ENCODE data around the gene TBC1D3B. TPM values are rescaled to one million over a fixed set of nuclear protein-coding genes. Genes with fewer than 3 reads are reported as not detected.

Gene TBC1D3B
- total RNA-seq, 4 donors from 2014 or later, result 2.9 TPM; not detected in 3

DNA sequence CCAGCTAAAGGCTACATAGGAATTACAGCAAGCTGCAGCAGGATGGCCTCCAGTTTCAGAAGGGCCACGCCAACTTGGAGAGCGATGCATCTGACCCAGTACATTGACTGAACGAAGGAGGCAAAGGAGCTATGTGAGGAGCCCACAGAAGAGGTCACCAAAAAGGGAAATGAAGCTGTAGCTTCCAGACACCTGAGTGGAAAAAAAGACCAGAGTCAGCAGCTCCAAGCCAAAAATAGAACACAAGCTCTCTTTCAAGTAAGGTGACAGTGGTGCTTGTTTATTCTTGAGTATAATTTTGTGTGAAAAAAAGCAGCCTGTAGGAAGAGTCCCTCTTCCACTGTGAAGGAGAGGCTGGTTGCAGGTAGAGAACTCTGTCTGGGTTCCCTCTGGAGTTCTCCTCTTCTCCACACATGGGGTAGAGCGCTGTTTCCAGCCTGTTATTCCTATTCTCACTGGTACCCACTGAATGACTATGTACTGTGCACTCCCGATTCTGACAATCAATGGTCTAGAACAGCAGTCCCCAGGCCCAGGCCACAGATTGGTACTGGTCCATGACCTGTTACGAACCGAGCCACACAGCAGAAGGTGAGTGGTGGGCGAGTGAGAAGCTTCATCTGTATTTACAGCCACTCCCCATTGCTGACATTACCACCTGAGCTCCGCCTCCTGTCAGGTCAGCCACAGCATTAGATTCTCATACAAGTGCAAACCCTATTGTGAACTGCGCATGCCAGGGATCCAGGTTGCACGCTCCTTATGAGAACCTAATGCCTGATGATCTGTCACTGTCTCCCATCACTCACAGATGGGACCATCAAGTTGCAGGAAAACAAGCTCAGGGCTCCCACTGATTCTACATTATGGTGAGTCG, 57.7 kb downstream of the TBC1D3B start:
- TF ChIP-seq, protein P1, sequence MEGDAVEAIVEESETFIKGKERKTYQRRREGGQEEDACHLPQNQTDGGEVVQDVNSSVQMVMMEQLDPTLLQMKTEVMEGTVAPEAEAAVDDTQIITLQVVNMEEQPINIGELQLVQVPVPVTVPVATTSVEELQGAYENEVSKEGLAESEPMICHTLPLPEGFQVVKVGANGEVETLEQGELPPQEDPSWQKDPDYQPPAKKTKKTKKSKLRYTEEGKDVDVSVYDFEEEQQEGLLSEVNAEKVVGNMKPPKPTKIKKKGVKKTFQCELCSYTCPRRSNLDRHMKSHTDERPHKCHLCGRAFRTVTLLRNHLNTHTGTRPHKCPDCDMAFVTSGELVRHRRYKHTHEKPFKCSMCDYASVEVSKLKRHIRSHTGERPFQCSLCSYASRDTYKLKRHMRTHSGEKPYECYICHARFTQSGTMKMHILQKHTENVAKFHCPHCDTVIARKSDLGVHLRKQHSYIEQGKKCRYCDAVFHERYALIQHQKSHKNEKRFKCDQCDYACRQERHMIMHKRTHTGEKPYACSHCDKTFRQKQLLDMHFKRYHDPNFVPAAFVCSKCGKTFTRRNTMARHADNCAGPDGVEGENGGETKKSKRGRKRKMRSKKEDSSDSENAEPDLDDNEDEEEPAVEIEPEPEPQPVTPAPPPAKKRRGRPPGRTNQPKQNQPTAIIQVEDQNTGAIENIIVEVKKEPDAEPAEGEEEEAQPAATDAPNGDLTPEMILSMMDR (IDR thresholded peaks at IDR 0.05; ENCODE audit: low read depth), result no peak

DNA sequence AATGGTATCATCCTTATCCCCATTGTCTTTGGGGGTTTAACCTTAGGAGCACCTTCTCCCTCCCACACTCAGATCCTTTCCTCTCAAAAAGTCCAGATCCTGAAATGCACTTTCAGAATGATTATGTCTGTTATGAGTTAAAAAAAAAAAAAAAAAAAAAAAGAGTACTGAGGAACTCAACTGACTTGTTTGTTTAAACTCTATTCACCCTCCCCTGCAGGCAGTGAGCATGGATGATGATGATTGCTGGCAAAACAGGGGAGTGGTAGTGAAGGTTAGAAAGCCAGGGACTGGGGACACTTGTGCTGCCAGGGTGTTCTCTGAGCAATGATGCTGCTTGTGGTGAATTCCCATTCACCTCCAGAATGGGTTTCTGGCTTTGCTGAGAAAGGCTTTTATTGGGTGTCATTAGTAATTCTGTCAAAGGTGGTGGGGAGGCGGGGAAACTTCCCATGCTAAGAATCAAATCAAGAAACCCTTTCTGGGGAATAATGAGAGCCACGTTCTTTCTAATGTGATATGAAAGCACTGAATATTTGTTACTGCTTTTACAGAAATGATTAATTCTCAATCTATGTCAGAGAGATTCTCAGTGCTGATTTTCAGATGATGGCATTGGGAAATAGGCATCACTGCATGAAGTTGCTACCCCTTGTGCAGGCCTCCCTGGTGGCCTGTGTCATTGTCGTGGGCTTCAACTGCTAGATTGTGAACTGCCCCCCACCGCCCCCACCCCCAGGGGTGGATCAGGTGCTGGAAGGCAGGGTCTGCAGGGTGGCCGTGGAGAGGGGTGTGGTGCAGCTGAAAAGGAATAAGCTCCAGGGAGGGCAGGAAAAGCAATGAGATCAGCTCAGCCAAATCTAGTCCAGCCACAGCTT, 58.7 kb downstream of the TBC1D3B start:
- TF ChIP-seq, protein P1 (IDR thresholded peaks at IDR 0.05; ENCODE audit: low read depth), result no peak

Other genes starting within 250 kb of the TBC1D3B start
- gene RDM1, start 245.9 kb downstream of the TBC1D3B start, total RNA-seq, result not detected
- gene LYZL6, start 232.9 kb downstream of the TBC1D3B start, total RNA-seq, result not detected
- 1 to 10 TPM in 1 of 4 donors, under 1 TPM in 1, not detected in 2; 0.34 to 2.6 TPM for gene CCL16, start 195.1 kb downstream of the TBC1D3B start, total RNA-seq
- 10 to 100 TPM; 33.5 to 48.7 (median 46.5) TPM for gene CCL14, start 189.9 kb downstream of the TBC1D3B start, total RNA-seq
- not detected for gene CCL15, start 175.1 kb downstream of the TBC1D3B start, total RNA-seq
- 10 to 100 TPM in 2 of 4 donors, 1 to 10 TPM in 2; 3.4 to 13.7 (median 9.1) TPM for gene CCL23, start 158.7 kb downstream of the TBC1D3B start, total RNA-seq
- gene CCL18, start 112.4 kb downstream of the TBC1D3B start, total RNA-seq, result 10 to 100 TPM in 1 of 4 donors, 1 to 10 TPM in 1, under 1 TPM in 1, not detected in 1; 0.66 to 19.2 (median 2.2) TPM
- 10 to 100 TPM in 1 of 4 donors, 1 to 10 TPM in 2, under 1 TPM in 1; 0.98 to 14.1 (median 1.7) TPM for gene CCL3, start 86.5 kb downstream of the TBC1D3B start, total RNA-seq
- 1 to 10 TPM in 3 of 4 donors, not detected in 1; 2.2 to 4.2 (median 3.1) TPM for gene CCL4, start 72.8 kb downstream of the TBC1D3B start, total RNA-seq
- 1 to 10 TPM in 1 of 4 donors, not detected in 3; 3.9 TPM for gene CCL3L1, start 20.1 kb upstream of the TBC1D3B start, total RNA-seq
- not detected for gene CCL4L2, start 34.4 kb upstream of the TBC1D3B start, total RNA-seq
- gene TBC1D3I, start 87.9 kb upstream of the TBC1D3B start, total RNA-seq, result not detected
- gene TBC1D3G, start 147.2 kb upstream of the TBC1D3B start, total RNA-seq, result 1 to 10 TPM in 1 of 4 donors, not detected in 3; 3.1 TPM
- gene TBC1D3H, start 211.8 kb upstream of the TBC1D3B start, total RNA-seq, result not detected